HT-29 (cell line): Measurements from ENCODE around the gene SKOR2. TPM values are rescaled to one million over a fixed set of nuclear protein-coding genes. Genes with fewer than 3 reads are reported as not detected.
"Not testable (repeated sequence)": the region's sequence is repeated elsewhere in the genome, so short reads cannot be mapped to it uniquely, and the experiment has no call there.

Experiments used
- DNase-seq: peaks from one replicate; pipeline ENCODE4 v3.0.0-alpha.2; 2015; ENCODE audit warnings: low spot score
- total RNA-seq: library from RNA; depleted of rRNA; stranded (reverse); fragments of >200 nt; shearing (Covaris generic); gene quantifications from 2 replicates; pipeline ENCODE4 v1.2.3, GENCODE V29; 2014

SKOR2 gene
- total RNA-seq, 1 experiment from 2014 or later = not detected

DNA sequence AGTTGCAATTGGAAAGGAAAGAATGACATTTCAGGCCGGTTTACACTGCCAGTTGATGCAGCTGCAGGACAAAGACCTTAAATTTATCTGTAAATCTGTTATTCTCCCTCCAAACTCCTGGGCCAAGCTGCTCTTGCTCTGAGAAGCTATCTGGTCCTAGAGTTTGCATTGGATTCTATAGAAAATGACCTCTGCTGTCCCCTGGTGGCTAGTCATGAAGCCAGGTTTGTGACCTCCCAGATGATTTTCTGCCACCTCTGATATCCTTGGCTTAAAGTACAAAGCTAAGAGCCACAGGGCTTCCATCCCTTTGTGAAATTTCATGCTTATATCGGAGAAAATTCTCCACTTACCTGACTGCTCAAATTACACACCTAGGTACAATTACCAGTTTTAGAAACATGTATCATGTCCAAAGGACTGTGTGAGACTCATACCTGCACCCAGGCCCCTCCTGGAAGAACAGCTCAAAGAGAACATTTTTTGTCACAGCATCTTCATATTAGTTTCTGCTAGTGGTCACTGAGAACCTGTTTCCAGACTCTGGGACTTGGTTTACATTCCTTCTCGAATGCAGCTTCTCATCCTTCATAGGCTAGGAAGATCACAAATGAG, 46.4 kb downstream of the SKOR2 start:
- peak; percentile 60 for DNase-seq

DNA sequence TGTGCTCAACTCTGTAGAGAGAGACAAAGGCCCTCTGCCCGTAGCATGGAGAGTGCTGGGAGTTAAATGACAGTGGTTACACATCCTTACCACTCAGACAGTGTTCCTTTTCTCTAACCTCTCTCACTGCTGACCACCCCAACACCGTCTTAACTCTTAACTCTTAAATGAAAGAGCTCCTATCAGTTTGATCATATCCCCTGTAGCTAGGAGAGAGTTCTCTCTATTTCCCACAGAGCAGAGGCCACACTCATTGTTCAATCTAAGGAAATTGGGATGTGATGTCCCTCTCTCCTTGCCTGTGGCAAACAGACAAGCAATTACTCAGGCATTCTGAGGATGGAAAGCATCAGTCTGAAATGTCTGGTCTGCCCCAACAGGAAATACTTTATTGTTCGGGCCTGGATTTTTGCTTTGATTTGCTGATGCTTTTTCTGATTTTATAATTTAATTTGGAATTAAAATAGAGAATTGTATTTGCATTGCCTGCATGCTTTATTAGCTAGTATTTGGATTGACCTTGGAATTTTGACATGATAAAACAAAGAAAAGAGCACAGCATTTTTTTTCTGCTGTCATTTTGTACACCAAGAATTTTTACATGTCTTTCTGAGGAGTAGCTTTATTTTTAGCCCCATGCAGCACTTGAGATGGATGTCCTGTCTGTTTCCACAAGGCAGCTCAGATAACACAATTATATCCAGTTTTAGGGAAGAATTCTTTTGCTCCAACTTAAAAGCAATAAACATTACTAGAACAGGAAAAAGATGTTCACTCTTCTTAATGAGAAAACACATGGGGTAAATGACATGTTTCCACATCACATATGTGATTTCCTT, 47.6 kb downstream of the SKOR2 start:
- DNase-seq = no peak

DNA sequence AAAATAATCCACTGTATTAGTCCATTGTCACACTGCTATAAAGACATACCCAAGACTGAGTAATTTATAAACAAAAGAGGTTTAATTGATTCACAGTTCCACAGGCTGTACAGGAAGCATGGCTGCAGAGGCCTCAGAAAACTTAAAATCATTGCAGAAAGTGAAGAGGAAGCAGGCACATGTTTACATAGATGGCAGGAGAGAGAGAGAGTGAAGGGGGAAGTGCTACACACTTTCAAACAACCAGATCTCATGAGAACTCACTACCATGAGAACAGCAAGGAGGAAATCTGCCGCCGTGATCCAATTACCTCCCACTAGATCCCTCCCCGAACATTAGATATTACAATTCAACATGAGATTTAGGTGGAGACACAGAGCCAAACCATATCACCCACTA, 55.5 kb downstream of the SKOR2 start:
- not testable (repeated sequence) for DNase-seq

DNA sequence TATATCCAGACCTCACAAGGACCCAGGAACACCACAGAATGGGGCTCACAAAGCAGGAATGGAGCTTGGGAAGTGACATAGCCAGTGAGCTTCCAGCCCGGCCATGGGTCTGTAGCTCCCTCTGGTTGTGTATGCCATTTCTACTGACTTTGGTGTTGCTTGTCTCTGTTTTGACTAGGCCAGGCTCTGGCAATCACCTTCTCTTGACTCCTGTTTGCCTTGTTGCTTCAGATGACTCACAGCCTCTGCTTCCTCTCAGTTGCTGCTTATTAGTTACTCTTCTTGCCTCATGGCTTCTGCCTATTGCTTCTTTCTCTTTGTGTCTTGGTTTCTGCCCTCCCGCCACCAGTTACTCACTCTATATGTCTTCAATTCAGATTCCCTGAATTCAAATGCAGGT, 59.5 kb downstream of the SKOR2 start:
- DNase-seq = peak; percentile 1

DNA sequence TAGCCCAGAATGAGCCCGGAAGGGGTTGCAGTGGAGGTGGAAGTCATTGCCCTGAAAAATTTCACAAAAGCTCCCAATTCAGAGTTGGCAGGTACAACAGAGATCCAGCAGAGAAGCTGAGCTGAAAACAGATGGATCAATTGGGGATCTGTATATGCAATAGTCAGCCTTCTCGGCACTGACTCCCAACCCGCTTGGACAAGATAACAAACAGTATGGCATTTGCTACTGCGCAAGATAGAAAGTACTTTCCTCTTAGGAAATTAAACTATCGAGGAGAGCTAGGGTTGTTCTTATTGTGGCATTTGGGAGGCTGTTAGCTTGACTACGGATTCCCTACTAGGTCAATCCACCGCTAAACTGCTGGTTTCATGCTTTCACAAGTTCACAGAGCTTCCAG, 63.7 kb downstream of the SKOR2 start:
- DNase-seq = no peak

DNA sequence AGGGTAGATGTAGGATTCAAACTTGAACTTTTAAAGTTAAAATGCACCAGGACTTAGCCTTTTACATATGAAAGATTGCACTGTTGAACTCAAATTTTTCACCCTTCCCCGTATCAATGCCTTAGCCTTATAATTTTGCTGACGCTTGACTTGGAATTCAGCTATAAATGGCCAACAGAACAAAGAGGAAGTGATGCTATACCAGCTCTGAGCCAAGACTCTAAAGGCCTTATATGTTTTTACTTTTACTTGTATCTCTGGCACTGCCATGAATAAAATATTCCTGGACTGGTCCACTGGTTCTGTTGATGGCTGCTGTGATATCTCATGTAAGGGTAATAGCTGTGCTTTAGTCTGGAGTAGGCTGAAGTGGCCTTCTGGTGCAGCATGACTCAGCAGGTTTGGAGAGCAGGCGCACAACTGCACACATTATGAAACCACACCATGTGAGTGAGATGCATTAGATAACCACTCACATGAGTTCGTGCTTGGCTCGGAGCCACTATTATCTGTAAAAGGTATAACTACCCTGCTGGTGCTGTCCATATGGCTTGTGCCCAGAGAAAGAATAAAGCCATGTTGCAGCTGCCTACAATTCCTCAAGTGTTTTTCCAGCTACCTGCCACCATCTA, 66.9 kb downstream of the SKOR2 start:
- DNase-seq = peak; percentile 0

DNA sequence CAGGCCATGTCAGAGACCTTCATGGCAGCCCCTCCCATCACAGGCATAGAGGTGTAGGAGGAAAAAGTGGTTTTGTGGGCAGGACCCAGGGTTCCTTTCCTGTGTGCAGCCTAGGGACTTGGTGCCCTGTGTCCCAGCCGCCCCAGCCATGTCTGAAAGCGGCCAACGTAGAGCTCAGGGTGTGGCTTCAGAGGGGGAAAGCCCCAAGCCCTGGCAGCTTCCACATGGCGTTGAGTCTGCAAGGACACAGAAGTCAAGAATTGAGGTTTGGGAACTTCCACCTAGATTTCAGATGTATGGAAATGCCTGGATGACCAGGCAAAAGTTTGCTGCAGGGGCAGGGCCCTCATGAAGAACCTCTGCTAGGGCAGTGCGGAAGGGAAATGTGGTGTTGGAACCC, 69.3 kb downstream of the SKOR2 start:
- DNase-seq = not testable (repeated sequence)

DNA sequence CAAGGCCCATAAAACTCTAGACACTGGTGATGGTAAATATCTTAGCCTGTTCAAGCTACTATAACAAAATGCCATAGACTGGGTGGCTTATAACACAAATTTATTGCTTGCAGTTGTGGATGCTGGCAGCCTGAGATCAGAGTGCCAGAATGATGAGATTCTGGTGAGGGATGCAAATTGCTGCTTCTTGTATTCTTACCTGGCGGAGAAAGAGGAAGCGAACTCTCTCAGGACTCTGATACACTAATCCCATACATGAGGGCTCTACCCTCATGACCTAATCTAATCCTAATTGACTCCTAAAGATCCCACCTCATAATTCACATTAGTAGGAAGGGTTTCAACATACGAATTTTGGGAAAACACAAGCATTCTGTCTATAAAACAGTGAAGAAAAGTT, 70.7 kb downstream of the SKOR2 start:
- DNase-seq = no peak

DNA sequence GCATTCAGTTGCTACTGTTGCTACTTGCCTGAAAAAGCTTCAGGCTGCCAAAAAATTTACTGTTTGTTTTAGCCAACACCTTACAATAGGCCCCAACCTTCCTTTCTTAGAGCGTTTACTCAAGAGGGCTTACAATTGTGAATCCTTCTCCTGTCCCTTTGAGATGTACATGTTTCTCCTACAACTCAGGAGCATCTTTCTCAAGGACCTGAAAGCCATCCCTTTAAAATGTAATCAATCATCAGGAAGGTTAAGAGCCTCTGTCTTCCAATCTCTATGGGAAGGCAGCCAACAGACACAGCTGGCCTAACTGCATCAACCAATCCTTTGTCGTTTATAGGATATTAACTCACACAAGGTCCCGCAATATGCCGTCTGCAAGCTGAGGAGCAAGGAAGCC, 71.9 kb downstream of the SKOR2 start:
- no peak for DNase-seq

DNA sequence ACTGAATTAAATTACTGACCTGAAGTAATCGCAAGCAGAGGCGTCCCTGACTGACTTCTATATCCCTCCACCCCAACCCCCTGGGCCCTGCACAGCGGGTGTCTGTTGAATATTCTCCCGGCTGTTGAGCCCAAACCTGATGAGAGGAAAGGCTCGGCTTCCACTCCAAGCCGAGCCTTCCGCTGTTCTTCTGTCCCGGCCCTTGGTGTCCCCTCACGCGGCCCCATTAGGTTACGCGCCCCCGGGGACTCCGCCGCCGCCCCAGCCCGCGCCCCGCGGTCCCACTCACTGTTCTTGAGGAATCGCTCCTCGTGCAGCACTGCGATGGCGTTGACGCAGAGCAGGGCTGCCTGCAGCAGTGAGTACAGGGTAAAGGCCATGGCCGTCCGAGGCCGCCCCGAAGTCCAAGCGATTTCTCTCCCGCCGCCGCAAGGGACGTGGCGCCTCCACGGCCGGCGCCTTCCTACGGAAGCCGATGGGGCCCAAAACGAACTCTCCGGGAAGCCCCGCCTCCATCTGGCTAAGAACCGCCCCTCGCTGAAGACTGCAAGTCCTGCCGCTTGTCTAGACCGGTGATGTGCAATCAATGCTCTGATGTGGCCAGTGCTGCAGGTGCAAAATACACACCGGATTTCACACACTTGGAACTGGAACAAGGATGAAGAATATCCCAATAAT, 75.4 kb downstream of the SKOR2 start, which contains the start of gene IER3IP1:
IER3IP1 (minus strand) TSS at position 467 of the 678 bp plus-strand sequence; CDS start at position 380, 87 bp downstream.
- peak; percentile 84 for DNase-seq

DNA sequence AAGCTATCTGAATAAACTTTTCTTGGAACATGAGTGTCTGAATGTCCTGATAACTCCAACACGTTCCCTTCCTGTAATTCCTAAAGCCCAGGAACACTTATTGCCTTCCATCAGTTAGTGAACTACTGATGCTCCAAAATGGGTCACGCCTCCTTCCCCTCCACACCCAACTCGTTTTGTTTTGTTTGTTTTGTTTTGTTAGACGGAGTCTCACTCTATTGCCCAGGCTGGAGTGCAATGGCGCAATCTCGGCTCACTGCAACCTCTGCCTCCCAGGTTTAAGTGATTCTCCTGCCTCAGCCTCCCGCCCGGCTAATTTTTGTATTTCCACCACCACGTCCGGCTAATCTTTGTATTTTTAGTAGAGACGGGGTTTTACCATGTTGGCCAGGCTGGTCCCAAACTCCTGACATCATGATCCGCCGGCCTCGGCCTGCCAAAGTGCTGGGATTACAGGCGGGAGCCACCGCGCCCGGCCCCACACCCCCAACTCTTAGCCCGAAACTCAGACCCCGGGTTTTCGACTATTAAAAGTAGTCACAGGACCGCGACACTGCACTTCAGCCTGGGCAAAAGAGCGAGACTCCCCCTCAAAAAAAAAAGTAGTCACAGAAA, 76.1 kb downstream of the SKOR2 start:
- no peak for DNase-seq

DNA sequence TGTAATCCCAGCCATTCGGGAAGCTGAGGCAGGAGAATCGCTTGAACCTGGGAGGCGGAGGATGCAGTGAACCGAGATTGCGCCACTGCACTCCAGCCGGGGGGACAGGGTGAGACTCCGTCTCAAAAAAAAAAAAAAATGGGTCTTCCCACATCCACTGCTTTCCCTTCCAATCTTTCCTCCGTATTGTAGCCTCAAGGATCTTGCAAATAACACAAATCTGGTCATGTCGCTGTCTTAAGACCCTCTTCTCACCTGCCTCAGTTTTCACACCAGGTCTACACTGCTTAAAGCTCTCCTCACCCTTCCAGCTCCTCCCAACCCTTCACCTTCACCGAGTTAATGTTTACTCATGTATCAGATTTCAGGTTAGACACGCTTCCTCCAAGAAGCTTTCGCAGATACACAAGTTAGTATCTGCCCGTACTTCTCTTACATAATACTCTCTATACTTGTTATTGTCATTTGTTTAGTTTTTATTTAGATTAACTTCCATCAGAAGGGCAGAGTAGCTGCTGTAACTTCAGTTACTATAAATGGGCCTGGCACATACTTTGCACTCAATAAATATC, 76.8 kb downstream of the SKOR2 start:
- peak; percentile 45 for DNase-seq

DNA sequence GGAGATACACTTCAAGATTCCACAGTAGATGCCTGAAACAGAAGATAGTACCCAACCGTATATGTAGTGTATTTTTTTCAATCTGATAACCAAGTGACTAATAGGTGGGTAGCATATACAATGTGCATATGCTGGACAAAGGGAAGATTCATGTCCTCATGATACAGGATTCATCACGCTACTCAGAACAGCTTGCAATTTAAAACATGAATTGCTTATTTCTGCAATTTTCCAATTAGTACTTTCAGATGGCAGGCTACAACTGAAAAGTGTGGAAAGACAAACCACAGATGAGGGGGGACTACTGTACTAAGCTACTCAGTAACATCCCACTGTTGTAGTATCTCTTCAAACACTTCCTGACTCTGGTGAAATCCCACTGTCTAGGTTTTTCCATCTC, 79.0 kb downstream of the SKOR2 start:
- no peak for DNase-seq

DNA sequence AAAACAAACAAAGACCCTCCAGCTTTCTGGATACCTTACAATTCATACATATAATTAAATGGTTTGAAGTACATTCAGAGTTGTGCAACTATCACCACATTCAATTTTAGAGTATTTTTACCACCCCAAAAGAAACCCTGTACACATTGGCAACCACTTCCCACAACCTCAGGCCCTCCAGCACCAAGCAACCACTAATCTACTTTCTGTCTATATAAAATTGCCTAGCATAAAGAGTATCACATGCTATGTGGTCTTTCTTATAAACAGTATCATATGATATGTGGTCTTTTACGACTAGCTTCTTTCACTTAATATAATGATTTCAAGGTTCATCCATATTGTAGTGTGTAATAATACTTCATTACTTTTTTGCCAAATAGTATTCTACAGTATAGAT, 82.5 kb downstream of the SKOR2 start:
- no peak for DNase-seq

DNA sequence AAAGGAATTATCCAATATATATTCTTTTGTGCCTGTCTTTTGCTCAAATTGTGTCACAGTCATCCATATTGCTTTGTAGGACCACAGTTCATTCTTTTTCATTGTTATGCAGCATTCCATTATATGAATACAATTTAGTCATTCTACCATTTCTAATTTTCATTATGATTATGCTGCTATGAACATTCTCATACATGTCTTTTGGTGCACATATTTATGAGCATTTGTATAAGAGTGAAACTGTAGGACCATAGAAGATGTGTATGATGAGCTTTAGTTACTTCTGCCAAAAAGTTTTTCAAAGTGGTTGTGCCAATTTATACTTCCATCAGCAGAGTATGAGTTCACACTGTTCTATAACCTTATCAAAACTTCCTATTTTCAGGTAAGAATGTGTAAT, 83.0 kb downstream of the SKOR2 start:
- DNase-seq = no peak

DNA sequence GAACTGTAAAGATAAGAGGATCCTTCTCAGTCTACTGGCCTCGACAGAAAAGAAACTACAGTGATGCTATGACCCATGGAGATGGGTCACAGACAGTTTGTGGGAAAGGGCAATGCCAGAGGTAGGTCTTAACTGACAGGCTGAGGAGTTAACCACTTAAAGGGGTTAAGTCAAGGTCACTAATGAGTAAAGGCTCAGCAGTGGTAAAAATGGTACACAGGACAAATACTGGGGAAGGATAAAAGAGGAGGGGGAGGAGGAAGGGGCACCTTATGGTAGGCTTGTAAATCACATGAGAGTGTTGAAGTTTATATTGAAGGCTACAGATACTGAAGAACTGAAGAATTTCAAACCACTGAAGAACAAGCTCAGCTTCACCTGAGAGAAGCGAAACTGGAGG, 85.2 kb downstream of the SKOR2 start:
- DNase-seq = no peak

DNA sequence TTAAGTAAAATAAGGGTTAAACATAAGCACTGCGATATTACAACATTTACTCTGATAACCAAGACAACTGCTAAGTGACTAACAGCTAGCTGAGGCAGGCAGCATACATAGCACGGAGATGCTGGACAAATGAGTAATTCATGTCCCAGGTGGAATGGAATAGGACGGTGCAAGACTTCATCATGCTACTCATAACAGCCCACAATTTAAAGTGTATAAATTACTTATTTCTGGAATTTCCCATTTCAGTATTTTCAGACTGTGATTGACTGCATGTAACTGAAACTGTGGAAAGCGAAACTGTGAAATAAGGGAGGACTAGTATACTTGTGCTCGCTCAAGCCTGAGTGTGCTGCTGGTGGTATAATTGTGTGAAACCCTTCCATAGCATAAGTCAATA, 88.2 kb downstream of the SKOR2 start:
- no peak for DNase-seq

DNA sequence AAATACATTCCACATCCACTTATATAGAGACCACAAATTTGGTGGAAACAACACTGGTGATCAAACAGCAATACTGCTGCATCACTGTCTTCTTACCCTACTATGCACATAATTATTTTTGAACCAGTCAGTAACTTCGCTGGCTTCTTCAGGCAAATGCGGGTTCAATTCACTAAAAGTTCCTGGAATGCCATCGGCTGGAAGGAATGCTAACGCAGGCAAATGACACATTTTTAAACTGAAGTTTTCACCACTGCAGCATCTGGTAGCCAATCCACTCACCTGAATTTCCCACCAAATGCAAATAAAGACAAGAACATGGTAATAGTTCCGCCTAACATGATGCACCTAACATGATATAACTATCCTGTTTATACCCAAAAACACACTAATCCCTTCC, 91.2 kb downstream of the SKOR2 start:
- DNase-seq = no peak

DNA sequence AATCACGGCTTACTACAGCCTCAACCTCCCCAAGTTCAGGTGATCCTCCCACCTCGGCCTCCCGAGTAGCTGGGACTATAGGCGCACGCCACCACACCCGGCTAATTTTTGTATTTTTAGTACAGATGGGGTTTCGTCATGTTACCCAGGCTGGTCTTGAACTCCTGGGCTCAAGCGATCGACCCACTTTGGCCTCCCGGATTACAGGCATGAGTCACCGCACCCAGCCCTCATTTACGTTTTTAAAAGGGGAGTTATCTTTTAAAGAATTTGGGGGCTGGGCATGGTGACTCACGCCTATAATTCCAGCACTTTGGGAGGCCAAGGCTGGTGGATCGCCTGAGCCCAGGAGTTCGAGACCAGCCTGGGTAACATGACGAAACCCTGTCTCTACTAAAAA, 93.1 kb downstream of the SKOR2 start:
- DNase-seq = not testable (repeated sequence)
